Dendritic cell treated with granulocyte-macrophage colony-stimulating factor and Interleukin-4, amounts not matched to agents 40 ng/mL and 50 ng/mL, for 4 days (primary cell): ENCODE results near the gene OR10A7.

ENCODE experiments used
- H3K27ac Mint-ChIP-seq: one replicate; pipeline ENCODE4 v1.8.0; 2022; ENCODE audit warnings: mild to moderate bottlenecking, mixed read lengths
- H3K27me3 Mint-ChIP-seq: one replicate; pipeline ENCODE4 v1.8.0; 2022; ENCODE audit warnings: mild to moderate bottlenecking, mixed read lengths
- H3K36me3 Mint-ChIP-seq: one replicate; pipeline ENCODE4 v1.8.0; 2022; ENCODE audit warnings: low read depth, mixed read lengths
- H3K4me1 Mint-ChIP-seq: one replicate; pipeline ENCODE4 v1.8.0; 2022; ENCODE audit warnings: low read depth, mixed read lengths
- H3K4me3 Mint-ChIP-seq: one replicate; pipeline ENCODE4 v1.8.0; 2022; ENCODE audit warnings: mild to moderate bottlenecking, moderate library complexity, mixed read lengths
- H3K9me3 Mint-ChIP-seq: one replicate; pipeline ENCODE4 v1.8.0; 2022; ENCODE audit warnings: mixed read lengths
- intact Hi-C: fragments of 100-400 bp; cut with micrococcal nuclease; formaldehyde crosslinking; loops from one replicate; pipeline ENCODE4 v1.15.0; 2022

Gene OR10A7

GRCh38 chr12:55258303-55258702 lies 37.5 kb downstream of the OR10A7 start:
- H3K27ac Mint-ChIP-seq, result no peak overlapping the region
- peaks cover 6% of the 10 kb centered on the region for H3K27me3 Mint-ChIP-seq
- intact Hi-C loops, result no loop called here
- no peaks in the 10 kb centered on the region for H3K9me3 Mint-ChIP-seq
- no peak overlapping the region for H3K4me3 Mint-ChIP-seq
- H3K4me1 Mint-ChIP-seq, result no peaks in the 10 kb centered on the region
- H3K36me3 Mint-ChIP-seq, result no peaks in the 10 kb centered on the region
